Fibroblast of villous mesenchyme (primary cell): ENCODE data around the gene KCNQ1. TPM values are rescaled to one million over a fixed set of nuclear protein-coding genes. Genes with fewer than 3 reads are reported as not detected.

Experiments
- DNase-seq: peaks from one replicate; pipeline ENCODE4 v3.0.0-alpha.2; 2010; ENCODE audit warnings: low read depth
- H3K4me3 ChIP-seq: 2 replicates; pipeline ENCODE4 v1.5.1; 2011; ENCODE audit warnings: low read depth, mild to moderate bottlenecking, low read length
- CTCF ChIP-seq: IDR thresholded peaks from 2 replicates; pipeline ENCODE4 v1.5.1; 2012; ENCODE audit warnings: low read depth, mild to moderate bottlenecking, low read length; ENCODE audit not compliant: insufficient read depth
- total RNA-seq: library from RNA; depleted of rRNA; stranded (reverse); fragments of >200 nt; gene quantifications from 2 replicates; pipeline ENCODE4 v1.2.3, GENCODE V29; 2012

The KCNQ1 gene
- total RNA-seq, 1 donor: not detected

- TF ChIP-seq CTCF: no peak
- no peak overlapping the region for H3K4me3 ChIP-seq
- no peak for DNase-seq
Observed at GRCh38 chr11:2480874-2481220, 36.0 kb downstream of the KCNQ1 start.

GRCh38 chr11:2481253-2481652 lies 36.4 kb downstream of the KCNQ1 start:
- TF ChIP-seq CTCF: no peak
- H3K4me3 ChIP-seq: no peak overlapping the region
- DNase-seq: no peak

GRCh38 chr11:2482204-2482603 lies 37.4 kb downstream of the KCNQ1 start:
- no peak overlapping the region for H3K4me3 ChIP-seq
- no peak for TF ChIP-seq CTCF
- DNase-seq: no peak

- no peak overlapping the region for H3K4me3 ChIP-seq
- no peak for TF ChIP-seq CTCF
- DNase-seq: no peak
Observed at GRCh38 chr11:2482745-2483144, 37.9 kb downstream of the KCNQ1 start.

- DNase-seq: no peak
- TF ChIP-seq CTCF: no peak
- no peak overlapping the region for H3K4me3 ChIP-seq
Observed at GRCh38 chr11:2483426-2483825, 38.6 kb downstream of the KCNQ1 start.

- TF ChIP-seq CTCF: no peak
- H3K4me3 ChIP-seq: no peak overlapping the region
- no peak for DNase-seq
Observed at GRCh38 chr11:2484576-2485125, 39.8 kb downstream of the KCNQ1 start.

- no peak for TF ChIP-seq CTCF
- no peak for DNase-seq
- no peak overlapping the region for H3K4me3 ChIP-seq
Observed at GRCh38 chr11:2488004-2488403, 43.2 kb downstream of the KCNQ1 start.
